PC-3 (cell line): Measurements from ENCODE around the gene BCR. TPM values are rescaled to one million over a fixed set of nuclear protein-coding genes. Genes with fewer than 3 reads are reported as not detected.

Experiments used
- ATAC-seq: fragments of 200-7000 bp; cut with Tn5 transposase; 2 replicates; pipeline ENCODE4 v1.9.1; 2020; ENCODE audit warnings: mild to moderate bottlenecking, moderate library complexity
- BruUV-seq: library from RNA; stranded (reverse); fragments of 400-500 nt; replicated peaks from 2 replicates; lab custom pipeline; 2021; lab: Mats Ljungman, UMichigan
- CTCF ChIA-PET: fragments of 300-600 bp; sonication (Branson Sonifier 250); formaldehyde crosslinking; loops from one replicate; lab custom pipeline; 2022; ENCODE audit warnings: antibody characterized with exemption; lab: Charles Lee
- POLR2A ChIA-PET: fragments of 300-600 bp; sonication (Branson Sonifier 250); formaldehyde crosslinking; loops from one replicate; lab custom pipeline; 2022; ENCODE audit warnings: antibody characterized with exemption; ENCODE audit not compliant: unreplicated experiment; lab: Charles Lee
- DNase-seq: peaks from one replicate; pipeline ENCODE4 v3.0.0-alpha.2; 2015
- H2AFZ ChIP-seq: fragments of 300-600 bp; sonication (generic); 2 replicates; pipeline ENCODE4 v1.6.0; 2016; ENCODE audit warnings: antibody characterized with exemption, low read length
- H3F3A ChIP-seq: fragments of 300-600 bp; sonication (generic); one replicate; pipeline ENCODE4 v1.6.0; 2017; ENCODE audit warnings: antibody characterized with exemption, low read length, control low read depth, mild to moderate bottlenecking; ENCODE audit not compliant: unreplicated experiment
- H3K27ac ChIP-seq: fragments of 300-600 bp; sonication (generic); 2 replicates; pipeline ENCODE4 v1.5.1; 2016; ENCODE audit warnings: mild to moderate bottlenecking, low read length
- H3K27me3 ChIP-seq: fragments of 300-600 bp; sonication (generic); 2 replicates; pipeline ENCODE4 v1.6.1; 2016; ENCODE audit warnings: low read length, mixed read lengths
- H3K36me3 ChIP-seq: fragments of 300-600 bp; sonication (generic); 2 replicates; pipeline ENCODE4 v1.6.1; 2016; ENCODE audit warnings: low read depth, mixed run types, low read length, mixed read lengths
- H3K4me1 ChIP-seq: fragments of 300-600 bp; sonication (generic); 2 replicates; pipeline ENCODE4 v1.5.1; 2016; ENCODE audit warnings: low read length; ENCODE audit not compliant: insufficient read depth
- H3K4me2 ChIP-seq: fragments of 300-600 bp; sonication (generic); 2 replicates; pipeline ENCODE4 v1.6.0; 2016; ENCODE audit warnings: low read length
- H3K4me3 ChIP-seq: fragments of 300-600 bp; sonication (generic); 2 replicates; pipeline ENCODE4 v1.5.1; 2016; ENCODE audit warnings: mild to moderate bottlenecking, low read length, mixed read lengths
- H3K79me2 ChIP-seq: fragments of 300-600 bp; sonication (generic); 2 replicates; pipeline ENCODE4 v1.6.1; 2017; ENCODE audit warnings: low read length, mixed read lengths
- H3K9ac ChIP-seq: fragments of 300-600 bp; sonication (generic); 2 replicates; pipeline ENCODE4 v1.6.0; 2016; ENCODE audit warnings: mild to moderate bottlenecking, low read length
- H3K9me2 ChIP-seq: fragments of 300-600 bp; sonication (generic); replicated peaks from 2 replicates; pipeline ENCODE4 v1.6.1; 2016; ENCODE audit warnings: mixed run types, low read length, mixed read lengths
- H3K9me3 ChIP-seq: fragments of 300-600 bp; sonication (generic); 2 replicates; pipeline ENCODE4 v1.6.1; 2016; ENCODE audit warnings: low read length, mixed read lengths
- H4K20me1 ChIP-seq: fragments of 300-600 bp; sonication (generic); 2 replicates; pipeline ENCODE4 v1.6.1; 2016; ENCODE audit warnings: low read length, mixed read lengths
- EZH2 ChIP-seq: fragments of 300-600 bp; sonication (generic); IDR thresholded peaks from one replicate; pipeline ENCODE4 v1.6.1; 2017; ENCODE audit warnings: antibody characterized with exemption, mild to moderate bottlenecking, low read length; ENCODE audit not compliant: unreplicated experiment
- EZH2phosphoT487 ChIP-seq: fragments of 300-600 bp; sonication (generic); IDR thresholded peaks from 2 replicates; pipeline ENCODE4 v1.6.1; 2018; ENCODE audit warnings: mild to moderate bottlenecking, antibody characterized with exemption, low read length, borderline replicate concordance
- intact Hi-C: fragments of 100-400 bp; cut with micrococcal nuclease; formaldehyde crosslinking; loops from 2 replicates; pipeline ENCODE4 v1.9.0; 2023
- total RNA-seq: library from RNA; depleted of rRNA; stranded (reverse); fragments of >200 nt; gene quantifications from 2 replicates; pipeline ENCODE4 v1.2.3, GENCODE V29; 2014
- TF ChIP-seq, protein P1 (sequence below): fragments of 300-600 bp; sonication (generic); conservative IDR thresholded peaks from 2 replicates; pipeline ENCODE4 v1.5.1; 2017; ENCODE audit warnings: antibody characterized with exemption, low read depth, mild to moderate bottlenecking, low read length

BCR gene
- total RNA-seq, 1 experiment from 2014 or later, result 36.8 TPM

- H3K79me2 ChIP-seq, result peaks cover 81% of the 10 kb centered on the region
- CTCF ChIA-PET, result no interaction called here
- ATAC-seq, result peak; percentile 76
Measured at GRCh38 chr22:23240639-23241389, 60.5 kb downstream of the BCR start.

DNA sequence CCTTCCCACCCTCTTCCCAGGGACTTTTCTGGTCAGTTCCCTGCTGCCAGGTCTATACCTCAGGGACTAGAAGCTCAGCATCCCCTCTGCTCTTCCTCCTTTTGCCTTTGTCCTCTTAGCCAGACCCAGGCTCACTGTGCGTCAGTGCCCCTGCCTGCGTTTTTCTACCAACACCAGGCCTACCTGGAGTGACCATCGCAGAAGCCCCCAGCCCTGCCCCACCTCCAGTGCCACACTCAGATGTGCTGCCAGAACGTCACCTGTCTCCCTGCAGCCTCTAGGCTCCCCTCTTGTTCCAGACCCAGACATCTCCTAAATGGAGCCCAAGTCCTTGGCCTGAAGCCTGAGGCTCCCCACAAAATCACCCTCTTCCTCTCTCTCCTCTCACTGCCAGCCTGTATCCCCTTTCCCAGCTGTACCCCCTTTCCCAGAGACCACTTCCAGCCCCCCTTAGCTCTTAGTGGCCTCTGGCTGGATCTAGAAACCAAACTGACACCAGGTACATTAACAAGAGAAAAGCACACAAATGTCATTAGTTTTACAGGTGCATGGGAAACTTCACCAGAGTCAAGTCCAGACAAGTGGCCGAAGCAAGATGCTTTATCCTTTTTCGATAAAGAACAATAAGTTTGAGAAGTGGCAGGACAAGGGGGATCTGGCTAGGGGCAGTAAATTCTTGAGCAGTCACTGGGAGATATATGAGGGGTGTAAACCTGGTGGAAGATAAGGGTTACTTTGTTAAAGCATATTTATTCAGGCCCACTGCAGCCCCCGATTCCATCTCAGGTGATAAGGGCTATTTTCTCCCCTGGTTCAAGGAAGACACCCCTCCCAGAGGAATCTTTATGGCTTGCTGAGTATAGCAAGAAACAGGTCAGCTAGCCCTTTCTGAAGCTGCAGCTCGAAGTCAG, 61.5 kb downstream of the BCR start:
- no peak overlapping the region for H3K27ac ChIP-seq
- H3K36me3 ChIP-seq, result no peaks in the 10 kb centered on the region
- DNase-seq, result no peak
- BruUV-seq, result no TSS peak
- no peaks in the 10 kb centered on the region for H3K9me3 ChIP-seq
- no peak overlapping the region for H3K9ac ChIP-seq
- peaks cover 81% of the 10 kb centered on the region for H3K79me2 ChIP-seq
- no peaks in the 10 kb centered on the region for H4K20me1 ChIP-seq
- no peak for ATAC-seq
- no peaks in the 10 kb centered on the region for H3F3A ChIP-seq
- POLR2A ChIA-PET, result no interaction called here
- no peaks in the 10 kb centered on the region for H3K9me2 ChIP-seq
- H2AFZ ChIP-seq, result no peak overlapping the region
- intact Hi-C loops, result loop anchor here (1.0 to 5.0 kb wide), 2 partner anchors 40 to 64 kb away; no protein-coding TSS in a partner anchor
- no peak for TF ChIP-seq EZH2
- TF ChIP-seq, protein P1, sequence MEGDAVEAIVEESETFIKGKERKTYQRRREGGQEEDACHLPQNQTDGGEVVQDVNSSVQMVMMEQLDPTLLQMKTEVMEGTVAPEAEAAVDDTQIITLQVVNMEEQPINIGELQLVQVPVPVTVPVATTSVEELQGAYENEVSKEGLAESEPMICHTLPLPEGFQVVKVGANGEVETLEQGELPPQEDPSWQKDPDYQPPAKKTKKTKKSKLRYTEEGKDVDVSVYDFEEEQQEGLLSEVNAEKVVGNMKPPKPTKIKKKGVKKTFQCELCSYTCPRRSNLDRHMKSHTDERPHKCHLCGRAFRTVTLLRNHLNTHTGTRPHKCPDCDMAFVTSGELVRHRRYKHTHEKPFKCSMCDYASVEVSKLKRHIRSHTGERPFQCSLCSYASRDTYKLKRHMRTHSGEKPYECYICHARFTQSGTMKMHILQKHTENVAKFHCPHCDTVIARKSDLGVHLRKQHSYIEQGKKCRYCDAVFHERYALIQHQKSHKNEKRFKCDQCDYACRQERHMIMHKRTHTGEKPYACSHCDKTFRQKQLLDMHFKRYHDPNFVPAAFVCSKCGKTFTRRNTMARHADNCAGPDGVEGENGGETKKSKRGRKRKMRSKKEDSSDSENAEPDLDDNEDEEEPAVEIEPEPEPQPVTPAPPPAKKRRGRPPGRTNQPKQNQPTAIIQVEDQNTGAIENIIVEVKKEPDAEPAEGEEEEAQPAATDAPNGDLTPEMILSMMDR, result no peak
- TF ChIP-seq EZH2phosphoT487, result no peak
- CTCF ChIA-PET, result no interaction called here
- no peak overlapping the region for H3K4me3 ChIP-seq
- H3K4me2 ChIP-seq, result no peak overlapping the region
- no peaks in the 10 kb centered on the region for H3K27me3 ChIP-seq
- no peaks in the 10 kb centered on the region for H3K4me1 ChIP-seq

More at GRCh38 chr22:23240639-23241389, 60.5 kb downstream of the BCR start:
- Histone ChIP-seq H3K36me3 (no peaks in the 10 kb centered on the region), H3K9me2 (no peaks in the 10 kb centered on the region), H3K27me3 (no peaks in the 10 kb centered on the region), H3K9me3 (no peaks in the 10 kb centered on the region), H3K4me2 (no peak overlapping the region), H3K9ac (no peak overlapping the region), H3F3A (no peaks in the 10 kb centered on the region), H3K4me3 (no peak overlapping the region), H2AFZ (no peak overlapping the region), H3K4me1 (no peaks in the 10 kb centered on the region), H3K27ac (no peak overlapping the region), H4K20me1 (no peaks in the 10 kb centered on the region)
- intact Hi-C loops, result loop anchor here (1.0 to 5.0 kb wide), 2 partner anchors 41 to 63 kb away; no protein-coding TSS in a partner anchor
- TF ChIP-seq, protein P1, result peak; percentile 65
- no peak for TF ChIP-seq EZH2phosphoT487
- DNase-seq, result peak; percentile 44
- no TSS peak for BruUV-seq
- POLR2A ChIA-PET, result no interaction called here
